GM18511 (cell line): ENCODE results near the gene REV3L.
"Not testable (repeated sequence)": the region's sequence is repeated elsewhere in the genome, so short reads cannot be mapped to it uniquely, and the experiment has no call there.

ENCODE experiments used
- ATAC-seq: cut with Tn5 transposase; IDR thresholded peaks from one replicate; pipeline ENCODE4 v1.9.1; 2021; ENCODE audit warnings: mild to moderate bottlenecking, moderate library complexity; ENCODE audit not compliant: unreplicated experiment

Gene REV3L

GRCh38 chr6:111266276-111266675 is 216.7 kb downstream of the REV3L start:
- no peak for ATAC-seq

DNA sequence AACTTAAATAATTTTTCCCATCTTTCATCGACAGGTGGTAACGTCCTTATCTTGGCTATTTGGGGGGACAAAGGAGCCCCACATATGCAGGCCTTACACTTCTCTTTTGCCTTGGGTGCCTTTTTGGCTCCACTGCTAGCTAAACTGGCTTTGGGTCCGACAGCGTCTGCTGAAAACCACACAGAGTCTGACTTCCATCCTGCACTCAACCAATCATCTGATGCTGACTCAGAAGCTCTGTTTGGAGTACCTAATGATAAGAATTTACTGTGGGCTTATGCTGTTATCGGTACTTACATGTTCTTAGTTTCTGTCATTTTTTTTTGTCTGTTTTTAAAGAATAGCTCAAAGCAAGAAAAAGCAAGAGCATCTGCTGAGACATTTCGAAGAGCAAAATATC is 217.2 kb downstream of the REV3L start:
- no peak for ATAC-seq

- no peak for ATAC-seq
Measured at GRCh38 chr6:111263837-111264236, 219.2 kb downstream of the REV3L start.

GRCh38 chr6:111260570-111261298 is 222.3 kb downstream of the REV3L start:
- no peak for ATAC-seq

DNA sequence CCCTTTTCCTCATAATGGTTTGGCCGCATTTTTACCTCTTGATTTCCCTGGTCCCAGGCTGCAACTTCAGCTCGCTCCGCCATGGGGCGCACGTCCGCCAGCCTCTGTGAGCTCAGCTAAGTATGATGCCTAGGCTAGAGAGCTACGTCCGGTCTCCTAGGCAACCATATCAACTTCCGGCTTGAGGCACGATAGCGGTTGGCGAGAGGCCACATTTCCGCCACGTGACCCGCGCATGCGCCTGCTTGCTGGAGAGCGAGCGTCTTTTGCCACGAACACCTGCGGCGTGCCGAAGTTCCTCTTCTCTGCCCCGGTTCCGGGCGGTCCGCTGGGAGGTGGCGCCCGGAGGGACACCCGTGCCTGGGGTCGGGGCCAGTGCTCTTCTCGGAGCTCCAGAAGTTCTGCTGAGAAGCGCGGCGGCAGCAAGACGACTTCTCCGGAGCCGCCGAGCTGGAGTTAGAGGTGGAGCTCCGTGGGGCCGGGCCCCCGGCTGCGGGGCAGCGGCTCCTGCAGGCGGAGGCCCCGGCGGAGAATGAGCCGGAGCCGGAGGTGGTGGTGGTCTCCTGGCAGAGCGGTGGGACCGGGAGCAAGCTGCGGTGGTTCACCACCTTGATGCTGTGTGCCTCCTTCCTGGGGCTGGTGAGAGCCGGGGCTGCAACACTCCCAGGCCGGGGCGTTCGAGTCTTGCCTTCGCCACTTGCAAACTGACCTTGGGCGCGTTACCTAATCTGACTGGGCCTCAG is 223.8 kb downstream of the REV3L start:
- ATAC-seq: peak; percentile 98

DNA sequence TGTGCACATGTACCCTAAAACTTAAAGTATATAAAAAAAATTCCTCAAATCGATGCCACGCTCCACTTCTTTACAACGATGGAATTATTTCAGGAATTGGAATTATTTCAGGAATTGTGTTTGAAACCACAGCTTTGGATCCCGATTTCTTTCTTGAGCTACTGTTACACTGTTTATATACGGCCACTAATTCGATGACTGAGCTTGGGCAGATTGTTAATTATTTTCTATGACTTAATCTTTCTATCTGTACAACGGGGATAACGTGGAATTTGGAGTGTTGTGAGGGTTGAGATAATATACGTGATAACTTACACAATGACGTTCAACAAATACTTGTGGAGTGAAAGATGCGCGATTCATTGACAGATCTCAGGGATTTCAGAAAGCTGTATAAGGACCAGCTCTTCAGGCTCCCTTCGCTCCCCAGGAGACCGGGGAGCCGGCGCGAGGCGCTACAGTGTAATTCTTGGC is 224.4 kb downstream of the REV3L start:
- ATAC-seq: no peak

GRCh38 chr6:111258010-111258409 is 225.0 kb downstream of the REV3L start:
- no peak for ATAC-seq

GRCh38 chr6:111256646-111257045 is 226.4 kb downstream of the REV3L start:
- ATAC-seq: no peak

GRCh38 chr6:111255838-111256237 is 227.2 kb downstream of the REV3L start:
- ATAC-seq: not testable (repeated sequence)

DNA sequence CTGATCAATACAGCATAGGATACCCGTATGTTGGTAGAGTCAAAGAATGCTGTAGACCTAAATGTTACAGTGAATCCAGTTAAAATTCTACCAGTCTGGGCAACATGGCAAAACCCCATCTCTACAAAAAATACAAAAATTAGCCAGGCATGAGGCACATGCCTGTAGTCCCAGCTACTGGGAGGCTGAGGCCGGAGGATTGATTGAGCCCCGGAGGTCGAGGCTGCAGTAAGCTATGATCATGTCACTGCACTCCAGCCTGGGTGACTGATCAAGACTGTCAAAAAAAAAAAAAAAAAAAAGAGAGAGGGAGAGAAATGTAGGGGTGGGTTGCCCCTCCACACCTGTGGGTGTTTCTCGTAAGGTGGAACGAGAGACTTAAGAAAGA is 228.2 kb downstream of the REV3L start:
- no peak for ATAC-seq

DNA sequence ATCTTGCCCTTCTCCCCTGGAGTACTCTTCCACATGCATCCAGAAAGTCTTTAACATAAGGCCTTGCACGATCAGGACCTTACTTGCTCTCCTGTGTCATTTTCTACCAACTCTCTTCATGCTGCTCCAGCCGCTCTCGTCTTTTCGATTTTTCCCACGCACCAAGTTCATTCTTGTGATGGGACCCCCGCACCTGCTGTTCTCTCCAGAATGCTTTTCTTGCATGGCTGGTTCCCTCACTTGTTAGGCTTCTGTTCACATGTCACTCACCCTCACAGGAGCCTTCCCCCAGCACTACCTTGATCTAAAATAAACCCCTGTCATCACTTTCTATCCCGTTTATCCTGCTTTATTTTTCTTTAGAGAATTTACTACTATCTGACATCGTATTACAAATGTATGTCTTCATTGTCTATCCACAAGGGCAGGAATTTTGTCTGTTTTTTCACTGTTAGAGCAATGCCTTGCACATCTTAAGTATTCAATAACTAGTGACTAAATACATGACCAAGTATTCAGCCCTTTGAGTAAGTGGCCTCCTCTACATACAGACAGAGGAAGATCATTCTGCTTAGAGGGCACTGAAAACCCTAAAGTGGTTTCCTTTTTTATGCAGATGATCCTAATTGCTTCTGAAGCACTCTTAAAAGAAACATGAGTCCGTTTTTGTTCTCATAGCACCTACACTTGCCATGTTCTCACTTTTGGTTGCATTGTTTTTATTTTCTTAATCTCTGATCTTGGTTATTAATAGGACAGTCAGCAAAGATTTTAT is 228.8 kb downstream of the REV3L start:
- ATAC-seq: no peak

DNA sequence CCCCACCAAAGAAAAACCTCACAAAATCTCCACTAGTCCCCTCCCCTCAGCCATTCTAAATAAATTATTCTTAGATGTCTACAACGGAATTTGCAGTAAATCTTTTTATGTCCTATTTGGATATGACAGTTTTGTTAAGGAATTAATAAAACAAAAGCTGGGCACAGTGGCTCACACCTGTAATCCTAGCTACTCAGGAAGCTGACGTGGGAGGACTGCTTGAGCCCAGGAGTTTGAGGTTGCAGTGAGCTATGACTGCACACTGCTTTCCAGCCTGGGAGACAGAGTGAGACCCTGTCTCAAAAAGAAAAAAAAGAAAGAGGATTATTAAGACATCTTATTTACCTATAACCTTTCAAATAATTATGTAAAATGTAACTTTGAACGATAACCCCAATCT is 230.3 kb downstream of the REV3L start:
- no peak for ATAC-seq

DNA sequence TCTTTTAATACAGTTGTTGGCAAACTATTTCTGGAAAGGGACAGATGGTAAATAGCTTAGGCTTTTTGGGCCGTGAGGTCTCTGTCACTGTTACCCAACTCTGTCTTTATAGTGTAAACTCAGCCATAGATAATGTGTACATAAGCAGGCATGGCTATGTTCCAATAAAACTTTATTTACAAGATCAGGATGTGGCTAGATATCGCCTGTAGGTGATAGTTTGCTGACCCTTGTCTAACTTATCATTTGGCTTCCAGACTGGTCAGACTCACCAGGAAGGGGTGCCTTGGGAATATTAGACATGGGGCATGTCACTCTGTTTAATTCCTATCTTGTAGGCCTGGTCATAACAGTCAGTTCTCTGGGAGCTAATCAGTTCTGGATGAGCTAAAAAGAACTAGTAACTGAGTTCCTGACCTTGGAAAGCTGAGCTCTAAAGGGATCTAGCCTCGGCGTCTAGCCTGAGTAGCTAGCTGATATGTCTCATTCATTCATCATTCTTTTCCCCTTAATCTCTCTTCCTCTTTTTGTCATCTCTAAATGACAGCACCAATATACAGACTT is 232.1 kb downstream of the REV3L start:
- no peak for ATAC-seq
